ENCODE results near the gene DAB2IP.

Gene DAB2IP

GRCh38 chr9:121813519-121814210, 162.2 kb downstream of the DAB2IP start:
- no peak for DNase-seq (ENCODE audit: low read depth in 2 of 2, low spot score in 1 of 2)

DNA sequence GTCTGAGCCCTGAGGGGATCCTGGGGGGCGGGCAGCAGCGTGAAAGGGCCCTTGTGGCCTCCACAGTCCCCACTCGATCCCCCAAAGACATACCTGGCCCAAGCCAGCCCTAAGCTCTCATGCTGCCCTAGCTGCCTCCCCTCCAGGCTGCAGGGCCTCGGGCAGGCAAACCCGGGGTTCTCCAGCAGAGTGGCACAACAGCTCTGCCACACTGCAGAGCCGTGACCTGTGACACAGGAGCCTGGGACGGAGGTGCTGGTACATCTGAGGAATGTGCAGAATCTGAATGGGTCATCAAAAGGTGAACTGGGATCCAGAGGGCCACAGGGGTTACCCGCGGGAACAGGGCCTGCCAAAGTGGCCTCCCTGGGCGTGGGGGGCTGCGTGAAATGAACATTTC, 163.2 kb downstream of the DAB2IP start:
- no peak for DNase-seq (ENCODE audit: low read depth in 2 of 2, low spot score in 1 of 2)

GRCh38 chr9:121815084-121815483, 163.7 kb downstream of the DAB2IP start:
- DNase-seq (ENCODE audit: low read depth in 2 of 2, low spot score in 1 of 2): no peak

DNA sequence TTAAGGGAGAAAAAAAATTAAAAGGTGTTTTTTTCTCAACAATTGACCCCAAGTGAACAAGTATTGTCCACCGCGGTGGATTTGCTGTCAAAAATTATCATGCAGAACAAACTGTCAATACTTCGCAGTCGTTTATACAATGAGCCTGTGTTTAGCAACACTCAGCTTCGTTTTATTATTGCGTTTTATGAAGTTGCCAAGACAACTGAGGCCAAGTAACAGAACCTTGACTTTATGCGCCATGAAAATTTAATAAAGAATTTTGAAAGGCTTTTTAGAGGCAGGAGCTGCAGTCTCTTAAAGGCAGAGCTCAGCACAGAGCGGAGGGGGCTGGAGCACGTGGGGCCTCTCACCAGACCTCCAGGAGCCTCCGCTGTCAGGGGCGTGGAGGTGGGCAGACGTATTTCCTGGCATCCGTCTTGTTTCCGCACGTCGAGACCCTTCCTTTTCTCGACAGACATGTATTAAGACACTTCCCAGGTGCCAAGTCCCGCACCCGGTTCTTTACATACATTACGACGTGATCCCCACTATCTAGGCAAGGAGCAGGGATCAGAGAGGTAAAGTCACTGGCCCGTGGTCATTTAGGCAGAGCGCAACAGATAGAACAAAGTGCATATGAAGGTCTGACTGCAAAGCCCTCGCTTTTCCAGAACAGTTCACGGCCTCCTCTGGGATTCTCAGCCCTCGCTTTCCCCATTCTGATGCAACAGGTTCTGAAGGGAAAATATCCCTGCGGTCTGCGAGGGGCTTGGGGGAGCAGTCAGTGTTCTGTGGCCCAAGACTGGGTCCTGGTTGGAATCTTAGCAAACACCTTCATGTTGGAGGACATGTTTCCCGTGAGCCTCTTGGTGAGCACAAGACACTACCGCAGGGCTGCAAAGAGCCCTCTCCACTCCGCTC, 164.4 kb downstream of the DAB2IP start:
- DNase-seq (ENCODE audit: low read depth in 2 of 2, low spot score in 1 of 2): no peak

GRCh38 chr9:121816449-121816817, 165.0 kb downstream of the DAB2IP start:
- no peak for DNase-seq (ENCODE audit: low read depth in 2 of 2, low spot score in 1 of 2)

DNA sequence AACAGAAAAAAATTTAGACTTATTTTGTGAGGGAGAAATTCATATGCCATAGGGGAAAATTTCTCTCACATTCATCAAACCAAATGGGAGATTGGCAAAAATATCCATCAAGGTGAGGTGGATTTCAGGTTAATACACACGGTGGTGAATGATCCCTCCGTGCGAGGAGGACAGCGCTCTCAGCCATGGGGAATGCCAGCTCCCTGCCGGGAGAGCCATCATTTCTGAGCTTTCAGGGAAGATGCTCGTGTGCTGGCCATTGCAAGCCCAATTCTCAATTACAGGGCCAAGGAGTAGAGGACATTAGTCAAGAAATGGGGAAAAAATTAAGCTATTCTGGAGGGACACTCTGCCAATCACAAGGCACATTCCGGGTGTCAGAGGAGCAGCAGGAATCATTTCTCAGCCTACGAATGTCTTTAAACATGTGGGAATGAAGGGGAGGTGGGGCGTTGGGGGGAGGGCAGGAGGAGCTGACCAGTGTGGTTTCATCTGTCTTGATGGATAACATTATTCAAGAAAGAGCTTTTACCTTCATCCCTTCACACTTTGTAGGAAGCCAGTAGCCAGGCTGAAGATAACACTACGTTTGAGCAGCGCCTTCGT, 165.5 kb downstream of the DAB2IP start:
- DNase-seq (ENCODE audit: low read depth in 2 of 2, low spot score in 1 of 2): no peak

DNA sequence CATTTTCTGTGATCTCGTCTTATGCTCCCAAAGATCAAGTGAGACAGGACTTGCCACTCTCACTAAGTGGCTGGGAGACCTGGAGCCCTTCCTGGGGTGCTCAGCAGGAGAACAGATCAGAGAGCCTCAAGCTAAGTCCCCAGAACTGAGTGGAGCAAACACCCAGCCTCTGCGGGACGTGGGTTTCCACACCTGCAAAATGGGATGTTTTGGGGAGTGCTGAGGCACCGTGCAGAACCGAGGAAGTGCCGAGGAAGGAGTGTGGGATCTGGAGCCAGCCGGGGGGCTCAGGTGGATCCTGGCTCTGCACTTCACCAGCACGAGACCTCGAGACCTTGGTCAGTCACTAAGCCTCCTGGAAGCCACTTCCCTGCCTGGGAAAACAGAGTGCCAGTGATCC, 166.0 kb downstream of the DAB2IP start:
- no peak for DNase-seq (ENCODE audit: low read depth in 2 of 2, low spot score in 1 of 2)

- DNase-seq (ENCODE audit: low read depth in 2 of 2, low spot score in 1 of 2): no peak
Measured at GRCh38 chr9:121818016-121818661, 166.7 kb downstream of the DAB2IP start.

DNA sequence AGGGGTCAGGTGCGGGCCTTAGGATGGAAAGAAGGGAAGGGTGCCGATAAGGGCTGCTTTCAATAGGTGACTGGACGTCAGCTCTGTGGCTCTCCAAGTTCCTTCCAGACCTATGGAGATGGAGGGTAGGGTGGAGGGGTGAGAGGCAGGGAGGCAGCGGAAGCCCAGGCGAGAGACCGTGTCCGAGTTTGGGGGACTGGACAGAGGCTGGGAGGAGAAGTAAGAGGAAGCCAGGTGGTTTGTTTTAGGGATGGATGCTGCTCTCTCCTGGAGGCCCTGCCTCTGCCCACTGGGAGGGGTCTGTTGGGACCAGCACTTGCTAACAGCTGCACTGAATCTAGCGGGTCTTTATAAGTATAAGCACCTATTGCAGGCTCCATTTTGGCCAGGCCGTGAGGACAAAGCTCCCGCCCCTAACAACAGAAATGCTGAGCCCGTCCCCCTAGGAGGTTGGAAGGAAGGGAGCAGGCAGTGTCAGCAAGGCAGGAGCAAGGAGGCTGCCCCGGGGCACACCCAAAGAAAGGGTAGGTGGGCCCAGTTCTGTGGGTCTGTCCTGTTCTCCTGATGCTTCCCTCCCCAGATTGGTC, 167.5 kb downstream of the DAB2IP start:
- DNase-seq (ENCODE audit: low read depth in 2 of 2, low spot score in 1 of 2): no peak

GRCh38 chr9:121819428-121820231, 168.2 kb downstream of the DAB2IP start:
- DNase-seq (ENCODE audit: low read depth in 2 of 2, low spot score in 1 of 2): no peak

GRCh38 chr9:121820286-121821005, 169.0 kb downstream of the DAB2IP start:
- DNase-seq (ENCODE audit: low read depth in 2 of 2, low spot score in 1 of 2): no peak

GRCh38 chr9:121821326-121821725, 169.9 kb downstream of the DAB2IP start:
- DNase-seq (ENCODE audit: low read depth in 2 of 2, low spot score in 1 of 2): no peak

- DNase-seq (ENCODE audit: low read depth in 2 of 2, low spot score in 1 of 2): no peak
Measured at GRCh38 chr9:121822093-121823085, 171.0 kb downstream of the DAB2IP start.

DNA sequence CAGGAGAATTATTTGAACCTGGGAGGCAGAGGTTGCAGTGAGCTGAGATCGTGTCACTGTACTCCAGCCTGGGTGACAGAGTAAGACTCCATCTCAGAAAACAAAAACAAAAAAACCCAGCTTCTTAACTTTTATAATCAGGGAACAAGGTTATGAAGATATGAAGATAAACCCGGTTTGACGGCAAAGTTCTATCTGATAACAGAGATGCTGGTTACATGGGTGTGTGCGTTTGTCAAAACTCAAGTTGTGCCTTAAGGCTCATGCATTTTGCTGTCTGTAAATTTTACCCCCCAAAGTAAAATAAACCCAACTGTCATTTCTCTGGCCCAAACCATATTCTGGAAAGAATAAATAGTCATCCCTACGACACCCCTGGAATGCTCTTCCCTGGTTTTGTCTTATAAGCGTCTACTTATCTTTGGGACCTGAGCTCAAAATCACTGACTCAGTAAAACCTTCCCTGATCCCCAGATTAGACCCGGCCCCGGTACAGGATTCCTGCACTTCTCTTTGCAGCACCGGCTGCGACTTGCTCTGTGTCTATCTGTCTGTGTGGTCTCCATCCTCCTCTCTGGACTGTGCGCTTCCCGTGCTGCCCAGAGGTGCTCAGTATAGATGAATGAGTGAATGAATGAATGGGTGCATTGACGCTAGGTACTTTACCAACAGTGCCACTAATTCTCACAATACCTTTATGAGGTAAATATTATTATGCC, 172.2 kb downstream of the DAB2IP start:
- no peak for DNase-seq (ENCODE audit: low read depth in 2 of 2, low spot score in 1 of 2)

DNA sequence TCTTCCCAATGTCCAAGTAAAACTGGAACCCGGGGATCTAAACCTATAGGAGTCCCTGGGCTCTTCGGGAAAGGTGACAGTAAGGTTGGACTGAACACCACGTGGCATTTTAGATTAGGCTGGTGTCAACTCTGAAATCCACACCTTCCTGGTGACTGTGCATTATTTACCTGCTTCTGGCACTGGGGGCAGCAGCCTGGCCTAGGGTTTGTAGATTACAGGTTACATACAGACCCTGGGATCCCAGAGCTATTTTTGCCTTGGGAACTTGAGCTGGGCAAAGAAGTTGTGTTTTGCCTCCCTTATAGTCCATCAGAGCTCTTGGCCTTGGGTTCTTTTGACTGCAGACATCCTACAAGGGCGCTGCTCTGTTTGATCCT, 173.2 kb downstream of the DAB2IP start:
- DNase-seq (ENCODE audit: low read depth in 2 of 2, low spot score in 1 of 2): no peak

DNA sequence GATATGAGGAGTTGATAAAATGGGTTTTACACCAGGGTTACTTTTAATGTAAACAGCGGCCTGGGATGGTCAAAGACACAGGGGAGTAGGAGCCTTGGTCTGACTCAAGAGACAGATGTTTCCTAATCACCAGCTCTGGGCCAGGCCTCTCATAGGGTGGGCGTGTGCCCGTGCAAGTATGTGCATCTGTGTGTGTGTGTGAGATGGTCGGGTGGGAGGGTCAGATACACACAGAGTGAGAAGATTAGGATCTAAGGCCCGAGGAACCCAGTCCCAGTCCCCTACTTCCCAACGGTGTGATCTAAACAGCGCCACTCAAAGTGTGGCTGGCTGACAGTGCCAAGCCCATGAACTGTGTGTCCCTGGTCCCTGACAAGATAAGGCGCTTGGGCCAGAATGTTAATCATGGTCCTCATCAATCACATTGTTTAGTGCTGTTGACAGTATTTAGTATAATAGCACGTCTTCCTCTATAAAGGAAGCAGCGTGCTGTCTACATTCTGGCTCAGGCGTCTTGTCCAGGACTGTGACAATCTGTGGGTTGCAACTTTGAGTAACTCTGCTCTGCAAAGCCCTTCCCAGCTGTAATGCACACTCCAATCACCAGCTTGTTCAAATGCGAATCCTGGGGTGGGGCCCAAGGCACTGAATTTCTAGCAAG, 173.7 kb downstream of the DAB2IP start:
- no peak for DNase-seq (ENCODE audit: low read depth in 2 of 2, low spot score in 1 of 2)

DNA sequence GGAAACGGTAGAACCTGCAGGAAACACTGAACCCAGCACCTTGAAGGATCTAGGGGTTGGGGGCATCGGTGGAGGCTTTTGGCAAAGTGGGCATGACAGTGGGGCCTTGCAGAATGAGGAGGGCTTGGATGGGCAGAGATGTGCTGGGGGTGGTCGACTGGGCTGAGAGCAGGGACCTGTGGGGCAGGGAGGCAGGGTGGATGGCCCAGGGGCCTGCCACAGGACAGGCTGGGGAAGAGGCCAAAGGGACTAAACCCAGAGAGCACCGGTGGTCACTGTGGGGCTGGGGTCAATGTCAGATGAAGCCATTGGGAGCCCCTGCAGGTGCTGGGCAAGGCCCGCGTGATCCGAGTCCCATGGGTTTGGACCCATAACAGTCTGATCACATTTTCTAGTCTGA, 175.3 kb downstream of the DAB2IP start:
- DNase-seq (ENCODE audit: low read depth in 2 of 2, low spot score in 1 of 2): no peak
